Subcutaneous adipose tissue (tissue), 4 donors: ENCODE results near the gene B3GALNT2. TPM values are rescaled to one million over a fixed set of nuclear protein-coding genes. Genes with fewer than 3 reads are reported as not detected.

Experiments
- CTCF ChIP-seq: fragments of 450-650 bp; IDR thresholded peaks from one replicate; pipeline ENCODE4 v1.5.1; 2016; ENCODE audit warnings: low read depth, mild to moderate bottlenecking, control low read depth, antibody characterized with exemption, moderate library complexity
- total RNA-seq, 4 donors: library from RNA; depleted of rRNA; stranded (reverse); fragments of >200 nt; gene quantifications; one replicate each; pipeline ENCODE4 v1.1.0, GENCODE V29; 2016

The B3GALNT2 gene
- total RNA-seq, 4 donors from 2014 or later: 15.4 to 19.4 (median 17.5) TPM

GRCh38 chr1:235500971-235501540 lies 3.2 kb downstream of the B3GALNT2 start:
- TF ChIP-seq CTCF: no peak

GRCh38 chr1:235495551-235495950 lies 8.7 kb downstream of the B3GALNT2 start:
- no peak for TF ChIP-seq CTCF

- TF ChIP-seq CTCF: no peak
These were observed 9.2 kb downstream of the B3GALNT2 start for GRCh38 chr1:235495030-235495429.

GRCh38 chr1:235494531-235494930 lies 9.7 kb downstream of the B3GALNT2 start:
- TF ChIP-seq CTCF: no peak

GRCh38 chr1:235491644-235492043 lies 12.6 kb downstream of the B3GALNT2 start:
- no peak for TF ChIP-seq CTCF

- TF ChIP-seq CTCF: no peak
These were observed 17.9 kb downstream of the B3GALNT2 start for GRCh38 chr1:235486321-235486720.

- no peak for TF ChIP-seq CTCF
These were observed 18.7 kb downstream of the B3GALNT2 start for GRCh38 chr1:235485558-235485957.

GRCh38 chr1:235483090-235483489 lies 21.2 kb downstream of the B3GALNT2 start:
- no peak for TF ChIP-seq CTCF
